Left lung (tissue), 10 donors: ENCODE results near the gene SYT10. TPM values are rescaled to one million over a fixed set of nuclear protein-coding genes. Genes with fewer than 3 reads are reported as not detected.
"Not testable (repeated sequence)": the region's sequence is repeated elsewhere in the genome, so short reads cannot be mapped to it uniquely, and the experiment has no call there.

Experiments used
- ATAC-seq: fragments of 200-7000 bp; cut with Tn5 transposase; one replicate; pipeline ENCODE4 v1.9.1; 2020; ENCODE audit warnings: moderate library complexity
- DNase-seq, 4 donors: peaks; one replicate each; pipeline ENCODE4 v3.0.0-alpha.2; 2013 to 2020
- H3K27ac ChIP-seq, 2 donors: fragments of 200-600 bp; sonication (generic) in 1 of 2; one replicate each; pipeline versions ENCODE4 v1.5.0 to v1.8.0; 2020 to 2021
- H3K27me3 ChIP-seq, 2 donors: fragments of 200-600 bp; sonication (generic) in 1 of 2; one replicate each; pipeline versions ENCODE4 v1.5.0 to v1.8.0; 2020 to 2021
- H3K36me3 ChIP-seq, 2 donors: fragments of 200-600 bp; sonication (generic) in 1 of 2; one replicate each; pipeline versions ENCODE4 v1.5.0 to v1.8.0; 2020 to 2021
- H3K4me1 ChIP-seq, 2 donors: fragments of 200-600 bp; one replicate each; pipeline ENCODE4 v1.8.0; 2021
- H3K4me3 ChIP-seq, 2 donors: fragments of 200-600 bp; sonication (generic) in 1 of 2; one replicate each; pipeline versions ENCODE4 v1.5.0 to v1.8.0; 2020 to 2021; ENCODE audit warnings: mild to moderate bottlenecking in 1 of 2
- H3K9me3 ChIP-seq, 2 donors: fragments of 200-600 bp; sonication (generic) in 1 of 2; one replicate each; pipeline versions ENCODE4 v1.5.0 to v1.8.0; 2020 to 2021
- CTCF ChIP-seq, 2 donors: fragments of 200-600 bp; sonication (generic) in 1 of 2; IDR thresholded peaks; one replicate each; pipeline versions ENCODE4 v1.5.0 to v1.8.0; 2021; ENCODE audit warnings: antibody characterized with exemption in 2 of 2
- intact Hi-C, 2 donors: fragments of 100-400 bp; cut with DNase I; formaldehyde crosslinking; loops; one replicate each; pipeline versions ENCODE4 v1.11.2 to v1.14.2; 2022
- polyA plus RNA-seq, 6 donors: library from polyadenylated mRNA; unstranded; fragments of 120-200 nt; gene quantifications; one replicate each; pipeline ENCODE4 v1.2.1, GENCODE V29; 2013; ENCODE audit not compliant: insufficient read length in 6 of 6
- total RNA-seq, 2 donors: library from RNA; stranded (reverse); fragmentation: NEBNext Ultra II Directional; extraction: Animal tissue kit (Norgen Biotek cat#: 25700); gene quantifications; one replicate each; pipeline ENCODE4 v1.2.1, GENCODE V29; 2021
- donor health status: DM: no; HTN: yes; CAD: no.
- donor health status: DM: no; HTN: no; CAD: no.

The SYT10 gene
- total and polyA plus RNA-seq, 8 donors: 0.03 to 0.08 (median 0.06) TPM; not detected in 4

GRCh38 chr12:33370318-33370717 is 69.3 kb downstream of the SYT10 start:
- ATAC-seq (no peak), DNase-seq (no peak)
- no peaks in the 10 kb centered on the region for H3K4me1 ChIP-seq
- H3K27ac ChIP-seq: no peak overlapping the region
- H3K36me3 ChIP-seq: no peaks in the 10 kb centered on the region
- no peak for TF ChIP-seq CTCF (IDR thresholded peaks at IDR 0.05)
- intact Hi-C loops: no loop called here
- no peaks in the 10 kb centered on the region for H3K9me3 ChIP-seq
- no peaks in the 10 kb centered on the region for H3K27me3 ChIP-seq
- H3K4me3 ChIP-seq: no peak overlapping the region

- TF ChIP-seq CTCF (IDR thresholded peaks at IDR 0.05): no peak
- Histone ChIP-seq H3K4me1 (no peaks in the 10 kb centered on the region), H3K27ac (no peak overlapping the region), H3K9me3 (no peaks in the 10 kb centered on the region), H3K4me3 (no peak overlapping the region), H3K36me3 (no peaks in the 10 kb centered on the region), H3K27me3 (no peaks in the 10 kb centered on the region)
- DNase-seq: no peak
- intact Hi-C loops: no loop called here
- no peak for ATAC-seq
Observed at GRCh38 chr12:33357181-33357580, 82.4 kb downstream of the SYT10 start.

- no peaks in the 10 kb centered on the region for H3K27me3 ChIP-seq
- H3K4me1 ChIP-seq: no peaks in the 10 kb centered on the region
- DNase-seq (no peak), ATAC-seq (no peak)
- H3K36me3 ChIP-seq: no peaks in the 10 kb centered on the region
- H3K27ac ChIP-seq: no peak overlapping the region
- no peak for TF ChIP-seq CTCF (IDR thresholded peaks at IDR 0.05)
- intact Hi-C loops: no loop called here
- H3K9me3 ChIP-seq: no peaks in the 10 kb centered on the region
- no peak overlapping the region for H3K4me3 ChIP-seq
Observed at GRCh38 chr12:33349791-33350190, 89.8 kb downstream of the SYT10 start.

- H3K27me3 ChIP-seq, ATAC-seq, H3K36me3 ChIP-seq, H3K4me1 ChIP-seq, DNase-seq, H3K9me3 ChIP-seq, H3K4me3 ChIP-seq, intact Hi-C loops, H3K27ac ChIP-seq: not testable (repeated sequence)
Observed at GRCh38 chr12:33331961-33332398, 107.6 kb downstream of the SYT10 start.

- no peak overlapping the region for H3K27ac ChIP-seq
- H3K9me3 ChIP-seq: no peaks in the 10 kb centered on the region
- no peak for TF ChIP-seq CTCF (IDR thresholded peaks at IDR 0.05)
- intact Hi-C loops: no loop called here
- H3K36me3 ChIP-seq: no peaks in the 10 kb centered on the region
- no peak overlapping the region for H3K4me3 ChIP-seq
- ATAC-seq: no peak
- H3K4me1 ChIP-seq: no peaks in the 10 kb centered on the region
- H3K27me3 ChIP-seq: no peaks in the 10 kb centered on the region
- peak in 1 of 4 donors; percentile 5 for DNase-seq
Observed at GRCh38 chr12:33330940-33331339, 108.7 kb downstream of the SYT10 start.
